Spleen (tissue), 7 donors: ENCODE data around the gene ZNF227.

ENCODE experiments used
- CTCF ChIP-seq, 11 experiments: fragments of 200-600 bp in 7 of 11; fragments of 450-650 bp in 4 of 11; sonication (generic) in 4 of 11; IDR thresholded peaks in 8 of 11; conservative IDR thresholded peaks in 3 of 11; 1 replicate in 7 of 11; 2 replicates in 4 of 11; pipeline versions ENCODE4 v1.4.0 to v1.8.0; 2016 to 2021; ENCODE audit warnings: antibody characterized with exemption in 11 of 11, inconsistent platforms in 4 of 11, mild to moderate bottlenecking in 1 of 11
- POLR2A ChIP-seq, 3 donors: fragments of 450-650 bp; IDR thresholded peaks; one replicate each; pipeline ENCODE4 v1.5.1; 2017; ENCODE audit warnings: antibody characterized with exemption in 3 of 3, mild to moderate bottlenecking in 1 of 3
- donor health status: DM: no; HTN: no; CAD: no; lungs with moderate emphysema.
- donor health status: DM: no; HTN: no; CAD: no.
- donor health status: DM: no; HTN: no; CAD: no.

DNA sequence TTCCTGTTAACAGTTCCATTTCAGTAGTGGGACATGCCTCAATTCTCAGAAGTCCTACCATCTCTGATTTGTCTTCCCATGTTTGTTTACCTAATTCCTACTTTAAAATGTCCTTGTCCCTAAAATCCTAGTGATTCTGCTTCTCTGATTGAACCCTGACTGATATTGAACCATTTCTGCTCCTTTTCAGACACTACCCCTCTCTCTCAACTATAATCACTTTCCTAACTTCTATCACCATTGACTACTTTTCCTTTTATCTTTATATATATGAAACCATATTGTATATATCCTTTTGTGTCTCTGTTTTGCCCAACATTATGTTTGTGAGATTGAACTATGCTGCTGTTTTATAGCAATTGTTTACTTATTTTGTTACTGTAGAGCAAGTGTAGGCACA, 15.6 kb upstream of the ZNF227 start:
- no peak for TF ChIP-seq POLR2A (IDR thresholded peaks at IDR 0.05)
- no peak for TF ChIP-seq CTCF (IDR thresholded peaks at IDR 0.05 in 8 of 11, conservative IDR thresholded peaks at IDR 0.05 in 3 of 11)
